ENCODE results near the gene ADGRG4.

ADGRG4 gene

DNA sequence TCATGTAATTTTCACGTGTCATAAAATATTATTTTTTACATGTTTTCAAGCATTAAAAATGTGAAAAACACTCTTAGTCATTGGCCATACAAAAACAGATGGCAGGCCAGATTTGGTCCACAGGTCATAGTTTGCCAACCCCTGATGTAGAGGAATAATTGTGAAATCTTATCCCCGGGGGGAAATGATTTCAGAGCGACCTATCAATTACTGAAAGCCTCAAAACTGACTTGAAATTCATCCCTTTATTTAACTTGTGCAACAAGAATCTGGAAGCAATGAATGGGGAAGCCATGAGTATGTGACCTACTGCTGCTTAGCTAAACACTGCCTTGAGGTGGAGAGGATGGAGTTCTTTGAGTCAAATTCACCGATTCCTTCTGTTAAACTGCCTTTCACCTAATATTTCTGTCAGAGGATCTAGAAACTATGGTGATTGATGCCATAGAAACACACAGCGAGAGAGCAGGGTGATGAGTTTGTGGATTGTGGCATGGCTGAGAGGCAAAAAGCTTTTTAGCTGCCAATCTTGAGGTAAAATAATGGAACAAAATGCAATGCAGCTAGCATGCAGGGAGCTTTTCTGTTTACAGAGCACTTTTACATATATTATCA, 156.6 kb downstream of the ADGRG4 start:
- no peaks in the 10 kb centered on the region for H4K20me1 ChIP-seq (ENCODE audit: insufficient read depth, low read length, poor library complexity, severe bottlenecking)
- no peaks in the 10 kb centered on the region for H3K36me3 ChIP-seq (ENCODE audit: insufficient read depth, low read length)
- no peaks in the 10 kb centered on the region for H3K27me3 ChIP-seq (ENCODE audit: insufficient read depth, low read length, poor library complexity, severe bottlenecking)
- no peaks in the 10 kb centered on the region for H3K9me2 ChIP-seq (replicated peaks; ENCODE audit: low read depth, low read length)
- H3K79me2 ChIP-seq (ENCODE audit: insufficient read depth, low read length) = no peaks in the 10 kb centered on the region
- no peak overlapping the region for H3K4me2 ChIP-seq (ENCODE audit: low read depth, low read length, poor library complexity, severe bottlenecking)
- TF ChIP-seq, protein P1, sequence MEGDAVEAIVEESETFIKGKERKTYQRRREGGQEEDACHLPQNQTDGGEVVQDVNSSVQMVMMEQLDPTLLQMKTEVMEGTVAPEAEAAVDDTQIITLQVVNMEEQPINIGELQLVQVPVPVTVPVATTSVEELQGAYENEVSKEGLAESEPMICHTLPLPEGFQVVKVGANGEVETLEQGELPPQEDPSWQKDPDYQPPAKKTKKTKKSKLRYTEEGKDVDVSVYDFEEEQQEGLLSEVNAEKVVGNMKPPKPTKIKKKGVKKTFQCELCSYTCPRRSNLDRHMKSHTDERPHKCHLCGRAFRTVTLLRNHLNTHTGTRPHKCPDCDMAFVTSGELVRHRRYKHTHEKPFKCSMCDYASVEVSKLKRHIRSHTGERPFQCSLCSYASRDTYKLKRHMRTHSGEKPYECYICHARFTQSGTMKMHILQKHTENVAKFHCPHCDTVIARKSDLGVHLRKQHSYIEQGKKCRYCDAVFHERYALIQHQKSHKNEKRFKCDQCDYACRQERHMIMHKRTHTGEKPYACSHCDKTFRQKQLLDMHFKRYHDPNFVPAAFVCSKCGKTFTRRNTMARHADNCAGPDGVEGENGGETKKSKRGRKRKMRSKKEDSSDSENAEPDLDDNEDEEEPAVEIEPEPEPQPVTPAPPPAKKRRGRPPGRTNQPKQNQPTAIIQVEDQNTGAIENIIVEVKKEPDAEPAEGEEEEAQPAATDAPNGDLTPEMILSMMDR (conservative IDR thresholded peaks at IDR 0.05; ENCODE audit: low read length) = no peak
- no peak for TF ChIP-seq EZH2phosphoT487 (IDR thresholded peaks at IDR 0.05; ENCODE audit: borderline replicate concordance)
- no peaks in the 10 kb centered on the region for H3K9me3 ChIP-seq (ENCODE audit: insufficient read depth, low read depth, low read length)
- H3K9ac ChIP-seq (ENCODE audit: low read depth, low read length, poor library complexity, severe bottlenecking) = no peak overlapping the region
- no peaks in the 10 kb centered on the region for H3F3A ChIP-seq (ENCODE audit: low read depth)
- H3K4me1 ChIP-seq (ENCODE audit: insufficient read depth, low read length, poor library complexity, severe bottlenecking) = no peaks in the 10 kb centered on the region
- no peak overlapping the region for H2AFZ ChIP-seq (ENCODE audit: low read length)
- H3K4me3 ChIP-seq (ENCODE audit: low read length, poor library complexity, severe bottlenecking) = no peak overlapping the region

DNA sequence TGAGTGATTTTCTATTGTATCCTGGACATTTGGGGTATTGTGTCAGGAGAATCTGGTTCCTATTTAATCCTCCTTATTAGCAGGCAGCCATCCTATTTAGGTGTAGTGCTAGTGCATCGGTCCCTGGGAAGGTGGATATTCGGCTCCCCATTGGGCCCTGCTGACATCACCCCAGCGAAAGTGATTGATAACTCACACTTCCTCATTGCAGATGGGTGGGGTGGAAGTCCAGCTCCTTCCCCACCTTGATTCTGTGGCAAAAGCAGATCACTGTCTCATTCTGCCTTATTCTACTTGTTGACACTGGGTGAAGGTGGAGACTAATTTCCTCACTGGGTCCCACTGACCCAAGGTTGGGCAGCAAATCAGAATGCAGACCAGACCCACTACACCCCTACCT, 163.8 kb downstream of the ADGRG4 start:
- H3K79me2 ChIP-seq (ENCODE audit: insufficient read depth, low read length) = no peaks in the 10 kb centered on the region
- H4K20me1 ChIP-seq (ENCODE audit: insufficient read depth, low read length, poor library complexity, severe bottlenecking) = no peaks in the 10 kb centered on the region
- TF ChIP-seq, protein P1 (conservative IDR thresholded peaks at IDR 0.05; ENCODE audit: low read length) = no peak
- TF ChIP-seq EZH2phosphoT487 (IDR thresholded peaks at IDR 0.05; ENCODE audit: borderline replicate concordance) = no peak
- no peak overlapping the region for H3K9ac ChIP-seq (ENCODE audit: low read depth, low read length, poor library complexity, severe bottlenecking)
- no peak overlapping the region for H3K4me3 ChIP-seq (ENCODE audit: low read length, poor library complexity, severe bottlenecking)
- no peaks in the 10 kb centered on the region for H3K4me1 ChIP-seq (ENCODE audit: insufficient read depth, low read length, poor library complexity, severe bottlenecking)
- no peak overlapping the region for H3K4me2 ChIP-seq (ENCODE audit: low read depth, low read length, poor library complexity, severe bottlenecking)
- no peaks in the 10 kb centered on the region for H3K9me3 ChIP-seq (ENCODE audit: insufficient read depth, low read depth, low read length)
- no peaks in the 10 kb centered on the region for H3F3A ChIP-seq (ENCODE audit: low read depth)
- H2AFZ ChIP-seq (ENCODE audit: low read length) = no peak overlapping the region
- H3K9me2 ChIP-seq (replicated peaks; ENCODE audit: low read depth, low read length) = no peaks in the 10 kb centered on the region
- no peaks in the 10 kb centered on the region for H3K27me3 ChIP-seq (ENCODE audit: insufficient read depth, low read length, poor library complexity, severe bottlenecking)
- no peaks in the 10 kb centered on the region for H3K36me3 ChIP-seq (ENCODE audit: insufficient read depth, low read length)

All from Loucy (cell line).